Heart left ventricle (tissue), 16 donors: ENCODE data around the gene GDF7. TPM values are rescaled to one million over a fixed set of nuclear protein-coding genes. Genes with fewer than 3 reads are reported as not detected.

Experiments
- ATAC-seq, 4 donors: fragments of 200-7000 bp; cut with Tn5 transposase; one replicate each; pipeline ENCODE4 v1.9.1; 2020 to 2022; ENCODE audit warnings: moderate library complexity in 4 of 4, mild to moderate bottlenecking in 3 of 4, moderate number of reproducible peaks in 1 of 4
- DNase-seq, 5 donors: peaks; one replicate each; pipeline ENCODE4 v3.0.0-alpha.2; 2020
- H3K27ac ChIP-seq, 12 donors: fragments of 200-600 bp; sonication (generic) in 4 of 12; one replicate each; pipeline versions ENCODE4 v1.5.0 to v1.8.0; 2016 to 2022; ENCODE audit warnings: mild to moderate bottlenecking in 2 of 12
- H3K27me3 ChIP-seq, 9 donors: fragments of 200-600 bp; sonication (generic) in 2 of 9; one replicate each; pipeline versions ENCODE4 v1.5.1 to v1.8.0; 2016 to 2022; ENCODE audit warnings: mild to moderate bottlenecking in 3 of 9
- H3K36me3 ChIP-seq, 9 donors: fragments of 200-600 bp; sonication (generic) in 2 of 9; one replicate each; pipeline versions ENCODE4 v1.5.0 to v1.8.0; 2018 to 2022; ENCODE audit warnings: mild to moderate bottlenecking in 2 of 9
- H3K4me1 ChIP-seq, 12 donors: fragments of 200-600 bp; sonication (generic) in 4 of 12; one replicate each; pipeline versions ENCODE4 v1.5.0 to v1.8.0; 2016 to 2022; ENCODE audit warnings: mild to moderate bottlenecking in 3 of 12
- H3K4me3 ChIP-seq, 12 donors: fragments of 200-600 bp; sonication (generic) in 4 of 12; one replicate each; pipeline versions ENCODE4 v1.5.0 to v1.8.0; 2017 to 2022; ENCODE audit warnings: mild to moderate bottlenecking in 9 of 12, moderate library complexity in 4 of 12
- H3K9me3 ChIP-seq, 12 donors: fragments of 200-600 bp; sonication (generic) in 4 of 12; one replicate each; pipeline versions ENCODE4 v1.5.0 to v1.8.0; 2016 to 2022; ENCODE audit warnings: mild to moderate bottlenecking in 1 of 12
- POLR2A ChIP-seq, 2 donors: fragments of 450-650 bp; IDR thresholded peaks; one replicate each; pipeline ENCODE4 v1.6.1; 2017; ENCODE audit warnings: antibody characterized with exemption in 2 of 2, mild to moderate bottlenecking in 2 of 2, moderate library complexity in 2 of 2
- WGBS, 4 donors: extraction: QIAGEN DNeasy Blood & Tissue Kit in 2 of 4; methylation state at CpG; one replicate each; pipeline versions ENCODE4 v1.1.5 to v1.1.7; 2013 to 2018; 5-methylcytosine and 5-hydroxymethylcytosine counted together
- intact Hi-C, 10 donors: fragments of 100-400 bp; cut with DNase I; formaldehyde crosslinking; loops; one replicate each; pipeline versions ENCODE4 v1.11.1 to v1.14.2; 2022
- polyA plus RNA-seq, 2 donors: library from polyadenylated mRNA; stranded (reverse); fragments of 200-250 nt; gene quantifications; one replicate each; pipeline ENCODE4 v1.2.3, GENCODE V29; 2013
- total RNA-seq, 9 donors: library from RNA; depleted of rRNA in 2 of 9; stranded (reverse); fragments of >200 nt in 2 of 9; fragmentation: NEBNext Ultra II Directional in 3 of 9; extraction: Animal tissue kit (Norgen Biotek cat#: 25700) in 3 of 9; gene quantifications; one replicate each; pipeline versions ENCODE4 v1.1.0 to v1.2.4, GENCODE V29; 2016 to 2023
- TF ChIP-seq, protein P1 (sequence below), 12 donors: fragments of 200-600 bp; sonication (generic) in 4 of 12; IDR thresholded peaks; one replicate each; pipeline versions ENCODE4 v1.5.0 to v1.8.0; 2018 to 2022; ENCODE audit warnings: antibody characterized with exemption in 12 of 12, mild to moderate bottlenecking in 5 of 12
- donor health status: ischemic (EF 13 %, LVEDD 7.1; RV severe dilation, severe dysfunction).
- donor health status: healthy with polysubstance abuse.
- donor health status: DM: no; HTN: yes; CAD: no.
- donor health status: DM: no; HTN: no; CAD: no.
- donor health status: ischemic (EF 25% LVEDD 6.9; RV normal size, moderate dysfunction).
- donor health status: ischemic (EF 25% LVEDD 5.7; RV mildly dilated, moderate dysfunction).
- donor health status: healthy.
- donor health status: DM: yes; HTN: yes; CAD: no.
- donor health status: ischemic (EF 35%, LVEDD 5.7; RV mildly dilated, moderate dysfunction).
- donor health status: nonischemic (EF 11% LVEDD 7.7; RV severe dilation, severe dysfunction).
- donor health status: DM: yes; HTN: yes; CAD: no.
- donor health status: PGD.
- donor health status: ischemic (EF 29% LVEDD 5.4; RV normal size, mild dysfunction).
- donor health status: nonischemic (EF 23%, LVEDD 6.1; RV moderate dilation, normal function).

Gene GDF7
- total and polyA plus RNA-seq, 11 donors: 0.14 to 1.6 (median 0.55) TPM

DNA sequence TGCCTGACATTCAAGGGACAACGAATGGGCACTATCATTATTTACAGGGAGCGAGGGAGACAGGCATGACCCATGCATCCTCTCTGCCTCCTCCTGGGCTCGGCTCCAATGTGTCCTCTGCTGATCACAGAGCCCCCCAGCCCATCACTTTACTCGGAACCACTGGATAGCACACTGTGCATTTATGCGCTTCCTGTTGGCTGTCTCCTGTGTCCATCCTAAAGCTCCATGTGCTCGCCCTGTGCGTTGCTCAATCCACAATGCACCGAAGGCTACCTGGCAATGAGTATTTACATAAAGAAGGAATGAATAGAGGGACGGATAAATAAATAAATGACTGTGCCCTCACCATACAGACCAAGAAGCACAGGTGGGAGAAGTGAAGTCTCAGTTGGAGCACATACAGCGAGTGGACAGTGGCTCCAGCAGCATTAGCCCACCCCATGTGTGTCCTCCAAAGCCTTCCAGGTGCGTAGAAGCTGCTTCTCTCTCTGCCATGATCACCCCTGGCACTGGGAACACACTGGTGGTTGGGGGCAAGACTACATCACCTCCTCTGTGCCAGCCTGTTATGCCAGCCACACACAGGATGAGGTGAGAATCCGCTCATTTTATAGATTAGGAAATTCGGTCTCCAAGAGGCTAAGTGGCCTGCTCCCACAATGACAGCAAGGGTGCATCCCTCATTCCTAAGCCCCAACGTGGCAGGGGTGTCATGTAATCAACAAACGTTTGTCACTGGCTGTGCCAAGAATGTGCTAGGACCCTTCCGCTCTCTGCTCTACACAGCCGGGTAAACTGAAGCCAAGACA is 2.3 kb upstream of the GDF7 start:
- DNase-seq (no peak), ATAC-seq (no peak)
- Histone ChIP-seq H3K27ac (no peak overlapping the region), H3K4me1 (peaks cover 0 to 27% (median 15%) of the 10 kb centered on the region in 12 donors), H3K36me3 (no peaks in the 10 kb centered on the region), H3K27me3 (peaks cover 27 to 96% (median 68%) of the 10 kb centered on the region in 9 donors), H3K9me3 (no peaks in the 10 kb centered on the region), H3K4me3 (peak overlapping the region in 2 of 12 donors; percentile 63 to 65)
- 26 to 32% (median 27%) methylated on average over 16 to 17 of the region's 17 CpGs for WGBS, 4 donors
- TF ChIP-seq POLR2A (IDR thresholded peaks at IDR 0.05): no peak
- TF ChIP-seq, protein P1, sequence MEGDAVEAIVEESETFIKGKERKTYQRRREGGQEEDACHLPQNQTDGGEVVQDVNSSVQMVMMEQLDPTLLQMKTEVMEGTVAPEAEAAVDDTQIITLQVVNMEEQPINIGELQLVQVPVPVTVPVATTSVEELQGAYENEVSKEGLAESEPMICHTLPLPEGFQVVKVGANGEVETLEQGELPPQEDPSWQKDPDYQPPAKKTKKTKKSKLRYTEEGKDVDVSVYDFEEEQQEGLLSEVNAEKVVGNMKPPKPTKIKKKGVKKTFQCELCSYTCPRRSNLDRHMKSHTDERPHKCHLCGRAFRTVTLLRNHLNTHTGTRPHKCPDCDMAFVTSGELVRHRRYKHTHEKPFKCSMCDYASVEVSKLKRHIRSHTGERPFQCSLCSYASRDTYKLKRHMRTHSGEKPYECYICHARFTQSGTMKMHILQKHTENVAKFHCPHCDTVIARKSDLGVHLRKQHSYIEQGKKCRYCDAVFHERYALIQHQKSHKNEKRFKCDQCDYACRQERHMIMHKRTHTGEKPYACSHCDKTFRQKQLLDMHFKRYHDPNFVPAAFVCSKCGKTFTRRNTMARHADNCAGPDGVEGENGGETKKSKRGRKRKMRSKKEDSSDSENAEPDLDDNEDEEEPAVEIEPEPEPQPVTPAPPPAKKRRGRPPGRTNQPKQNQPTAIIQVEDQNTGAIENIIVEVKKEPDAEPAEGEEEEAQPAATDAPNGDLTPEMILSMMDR (IDR thresholded peaks at IDR 0.05): no peak
- intact Hi-C loops: loop anchor here in 9 of 10 donors (5.0 to 10.0 kb wide), 7 partner anchors 90 to 453 kb away; partner anchors contain the start of genes LDAH (in 2 of the 9) and APOB (in 1 of the 9)

DNA sequence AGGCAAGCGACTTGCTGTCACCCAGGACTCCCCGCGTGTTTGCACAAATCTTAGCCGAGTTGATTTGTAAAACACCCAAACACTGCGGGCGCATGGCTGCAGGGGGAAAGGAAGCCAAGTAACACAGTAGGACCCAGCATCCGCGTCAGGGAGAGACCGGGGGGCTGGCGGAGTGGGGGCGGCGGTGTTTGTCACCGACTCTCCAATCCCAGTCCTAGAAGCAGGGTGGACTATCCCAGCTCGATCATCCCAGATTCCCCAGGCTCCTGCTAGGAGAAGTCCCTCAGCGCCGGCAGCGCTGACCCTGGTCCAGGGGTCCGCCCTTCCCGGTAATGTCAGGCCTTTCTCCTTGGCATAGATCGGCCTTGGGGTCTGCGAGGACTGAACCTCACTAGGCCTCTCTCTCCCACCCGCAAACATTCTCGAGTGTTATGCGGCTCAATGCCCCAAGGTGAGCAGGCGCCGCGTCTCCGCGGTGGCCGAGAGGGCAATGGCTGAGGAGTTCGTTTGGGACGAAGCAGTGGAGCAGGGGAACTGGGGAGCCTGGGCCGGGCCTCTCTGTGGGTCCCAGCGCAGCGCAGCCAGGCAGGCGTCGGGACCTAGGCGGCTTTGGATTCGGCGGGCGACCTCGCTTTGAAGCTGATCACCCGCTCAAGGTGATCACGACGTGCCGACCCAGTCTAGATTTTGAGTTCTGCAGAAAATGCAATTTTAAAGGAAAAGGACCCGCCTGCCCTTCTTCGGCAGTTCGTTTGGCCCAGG is 1.5 kb upstream of the GDF7 start:
- intact Hi-C loops: loop anchor here in 6 of 10 donors (5.0 to 10.0 kb wide), 4 partner anchors 89 to 452 kb away; partner anchors contain the start of gene LDAH (in 1 of the 6)
- WGBS, 4 donors: 4 to 17% (median 7%) methylated on average over 27 to 49 of the region's 49 CpGs
- Histone ChIP-seq H3K4me1 (peaks cover 0 to 31% (median 15%) of the 10 kb centered on the region in 12 donors), H3K27ac (peak overlapping the region in 1 of 12 donors; percentile 23), H3K9me3 (no peaks in the 10 kb centered on the region), H3K4me3 (peak overlapping the region in 10 of 12 donors; percentile 43 to 65 (median 55)), H3K27me3 (peaks cover 35 to 96% (median 76%) of the 10 kb centered on the region in 9 donors), H3K36me3 (no peaks in the 10 kb centered on the region)
- no peak for TF ChIP-seq POLR2A (IDR thresholded peaks at IDR 0.05)
- TF ChIP-seq, protein P1 (IDR thresholded peaks at IDR 0.05): no peak
- no peak for DNase-seq
- ATAC-seq: no peak

DNA sequence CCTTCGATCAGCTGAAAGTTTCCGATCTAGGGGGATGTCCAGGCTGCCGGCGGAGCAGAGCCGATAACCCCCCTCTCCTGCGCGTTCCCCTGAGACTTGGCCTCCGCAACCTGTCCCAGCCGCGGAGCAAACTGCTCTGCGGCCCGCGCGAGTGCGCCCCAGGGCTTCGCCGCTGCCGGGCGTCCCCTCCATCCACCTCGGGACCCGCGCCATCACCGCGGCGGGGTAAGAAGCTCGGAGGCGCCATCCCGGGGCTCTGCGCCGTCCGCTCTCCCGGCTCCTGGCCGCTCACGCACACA is 990 bp upstream of the GDF7 start:
- peak overlapping the region in 11 of 12 donors; percentile 26 to 65 (median 53) for H3K4me3 ChIP-seq
- H3K9me3 ChIP-seq: no peaks in the 10 kb centered on the region
- WGBS, 4 donors: 1 to 3% (median 2%) methylated on average over 34 of the region's 34 CpGs
- intact Hi-C loops: loop anchor here in 6 of 10 donors (5.0 to 10.0 kb wide), 4 partner anchors 89 to 451 kb away; partner anchors contain the start of gene LDAH (in 1 of the 6)
- DNase-seq (no peak), ATAC-seq (peak in 1 of 4 donors; percentile 5)
- H3K27me3 ChIP-seq: peaks cover 40 to 96% (median 79%) of the 10 kb centered on the region in 9 donors
- TF ChIP-seq, protein P1 (IDR thresholded peaks at IDR 0.05): no peak
- no peak for TF ChIP-seq POLR2A (IDR thresholded peaks at IDR 0.05)
- no peaks in the 10 kb centered on the region for H3K36me3 ChIP-seq
- H3K4me1 ChIP-seq: peaks cover 0 to 36% (median 15%) of the 10 kb centered on the region in 12 donors
- H3K27ac ChIP-seq: peak overlapping the region in 5 of 12 donors; percentile 17 to 52 (median 41)
